Measurements from ENCODE around the gene MTUS2. TPM values are rescaled to one million over a fixed set of nuclear protein-coding genes. Genes with fewer than 3 reads are reported as not detected.

MTUS2 gene
- total and polyA plus RNA-seq, 2 of the 8 experiments (the other 6 are each of a cell fraction or from before 2014, with no cell fraction given): 0.18 to 0.80 TPM

DNA sequence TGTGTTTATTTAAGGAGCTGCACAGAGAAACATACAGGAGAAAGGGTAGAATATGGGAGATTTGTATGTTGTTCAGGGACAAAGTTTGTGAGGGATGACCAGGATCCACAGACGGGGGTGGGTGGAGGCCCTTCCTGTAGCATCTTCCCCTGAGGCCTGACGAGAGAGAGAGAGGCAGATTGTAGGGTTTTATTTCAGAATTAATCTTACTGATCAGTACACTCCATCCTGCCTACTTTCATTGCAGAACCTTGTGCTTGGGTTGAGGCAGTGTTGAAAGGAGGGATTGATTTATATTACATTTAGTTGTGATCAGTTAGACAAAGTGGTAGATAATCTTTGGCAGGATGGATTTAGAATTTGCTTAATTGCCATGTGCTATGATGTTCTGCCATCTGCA is 39.6 kb downstream of the MTUS2 start:
- H3K23ac ChIP-seq (ENCODE audit: insufficient read length): no peak overlapping the region
- H3K79me2 ChIP-seq (ENCODE audit: control insufficient read depth in 1 of 2, insufficient read depth in 2 of 2, low read length in 2 of 2): no peaks in the 10 kb centered on the region
- H3K36me3 ChIP-seq (ENCODE audit: control insufficient read depth in 2 of 4, insufficient read depth in 4 of 4, low read length in 3 of 4): no peaks in the 10 kb centered on the region
- H3K4me3 ChIP-seq (ENCODE audit: extremely low read depth in 1 of 4, insufficient read depth in 2 of 4, low read depth in 3 of 4, low read length in 4 of 4): no peak overlapping the region
- no peak overlapping the region for H2AFZ ChIP-seq (ENCODE audit: low read length)
- H3K4me2 ChIP-seq (ENCODE audit: insufficient read depth in 1 of 2, low read depth in 2 of 2, low read length in 2 of 2): no peak overlapping the region
- H3K14ac ChIP-seq (ENCODE audit: insufficient read length): no peak overlapping the region
- WGBS, 2 experiments (ENCODE audit: extremely low coverage in 1 of 2, insufficient coverage in 1 of 2, insufficient read length in 1 of 2, insufficient replicate concordance in 2 of 2, low coverage in 1 of 2, low lambda C conversion rate in 2 of 2, missing lambda C conversion rate in 1 of 2): 89% methylated on average over 2 of the region's 2 CpGs; no CpG with 5 or more reads in 1 of the 2 experiments
- ChIA-PET POLR2A (ENCODE audit: partially characterized antibody) (no interaction called here), CTCF (ENCODE audit: partially characterized antibody) (interaction anchor here (1.2 kb wide), 1 partner anchor 30 kb away, joined by 4 read pairs; no protein-coding TSS in a partner anchor)
- no peak overlapping the region for H2BK5ac ChIP-seq (ENCODE audit: low read depth, low read length)
- H3K56ac ChIP-seq (replicated peaks; ENCODE audit: insufficient read length, low read depth, low read length): no peak overlapping the region
- FAIRE-seq (no peak), DNase-seq (ENCODE audit: low read depth in 1 of 2, low spot score in 2 of 2) (no peak)
- H3K4me1 ChIP-seq (replicated peaks in 1 of 4; ENCODE audit: control insufficient read depth in 3 of 4, insufficient read depth in 4 of 4, low read length in 3 of 4): no peaks in the 10 kb centered on the region
- H3K23me2 ChIP-seq (ENCODE audit: low read depth, low read length): no peaks in the 10 kb centered on the region
- no peak overlapping the region for H2BK20ac ChIP-seq (ENCODE audit: low read length)
- H4K20me1 ChIP-seq (replicated peaks in 1 of 2; ENCODE audit: control insufficient read depth in 1 of 2, insufficient read depth in 2 of 2, low read length in 2 of 2): no peaks in the 10 kb centered on the region
- no peaks in the 10 kb centered on the region for H3K9me3 ChIP-seq (ENCODE audit: insufficient read depth in 2 of 2, low read depth in 1 of 2, low read length in 1 of 2)
- no peak overlapping the region for H3K18ac ChIP-seq (ENCODE audit: extremely low read depth, low read length)
- no peaks in the 10 kb centered on the region for H3K27me3 ChIP-seq (replicated peaks in 1 of 4; ENCODE audit: control insufficient read depth in 3 of 4, extremely low read depth in 1 of 4, insufficient read depth in 3 of 4, low read length in 3 of 4)
- no peak overlapping the region for H2BK12ac ChIP-seq (ENCODE audit: low read depth, low read length)
- no peak overlapping the region for H3K4ac ChIP-seq (replicated peaks; ENCODE audit: insufficient read length, low read depth, low read length)
- no peak overlapping the region for H4K8ac ChIP-seq (ENCODE audit: extremely low read depth, insufficient read depth, low read length)
- no peak overlapping the region for H3K27ac ChIP-seq (ENCODE audit: low read depth, low read length)
- H4K91ac ChIP-seq (replicated peaks; ENCODE audit: insufficient read length, low read length): no peak overlapping the region
- H2AK5ac ChIP-seq (ENCODE audit: low read depth, low read length): no peak overlapping the region
- no peak overlapping the region for H4K5ac ChIP-seq (ENCODE audit: insufficient read length, low read depth, low read length)
- no peak overlapping the region for H3K9ac ChIP-seq (replicated peaks in 1 of 4; ENCODE audit: extremely low read depth in 1 of 4, low read depth in 3 of 4, low read length in 3 of 4)
- H2BK120ac ChIP-seq (replicated peaks; ENCODE audit: low read depth, low read length): no peak overlapping the region
- H3K79me1 ChIP-seq (ENCODE audit: low read depth, low read length): no peaks in the 10 kb centered on the region
- H2BK15ac ChIP-seq (ENCODE audit: low read length): no peak overlapping the region
- TF ChIP-seq SIN3A (conservative IDR thresholded peaks at IDR 0.05 in 1 of 2, IDR thresholded peaks at IDR 0.05 in 1 of 2; ENCODE audit: low read depth in 1 of 2, low read length in 2 of 2) (no peak), TAF1 (IDR thresholded peaks at IDR 0.05; ENCODE audit: low read depth, low read length) (no peak), JUND (IDR thresholded peaks at IDR 0.05; ENCODE audit: low read length) (no peak), GTF2F1 (IDR thresholded peaks at IDR 0.05; ENCODE audit: borderline replicate concordance, low read depth, low read length) (no peak), RAD21 (IDR thresholded peaks at IDR 0.05 in 1 of 2, conservative IDR thresholded peaks at IDR 0.05 in 1 of 2; ENCODE audit: low read depth in 2 of 2, low read length in 2 of 2) (no peak), HDAC6 (IDR thresholded peaks at IDR 0.05; ENCODE audit: low read depth, low read length) (no peak), KDM4A (IDR thresholded peaks at IDR 0.05; ENCODE audit: low read depth, low read length, severe bottlenecking) (no peak), CEBPB (IDR thresholded peaks at IDR 0.05; ENCODE audit: low read depth, low read length) (no peak), HDAC2 (IDR thresholded peaks at IDR 0.05; ENCODE audit: borderline replicate concordance in 1 of 2, low read depth in 2 of 2, low read length in 2 of 2) (no peak), CBX5 (IDR thresholded peaks at IDR 0.05; ENCODE audit: low read depth, low read length) (no peak), ZNF274 (IDR thresholded peaks at IDR 0.05; ENCODE audit: borderline replicate concordance, extremely low read depth, low read length) (no peak), RBBP5 (IDR thresholded peaks at IDR 0.05; ENCODE audit: borderline replicate concordance, low read depth, low read length) (no peak), BCL11A (IDR thresholded peaks at IDR 0.05; ENCODE audit: low read depth in 2 of 2, low read length in 2 of 2) (no peak), RXRA (IDR thresholded peaks at IDR 0.05; ENCODE audit: insufficient read depth, low read depth, low read length) (no peak)
